IMR-90 (cell line): ENCODE results near the gene ZSCAN18. TPM values are rescaled to one million over a fixed set of nuclear protein-coding genes. Genes with fewer than 3 reads are reported as not detected.

Experiments used
- ATAC-seq: fragments of 200-7000 bp; cut with Tn5 transposase; 2 replicates; pipeline ENCODE4 v1.9.1; 2020; ENCODE audit warnings: low read depth, mild to moderate bottlenecking, moderate library complexity
- BruUV-seq: library from RNA; stranded (reverse); fragments of 400-500 nt; replicated peaks from 2 replicates; lab custom pipeline; 2021; lab: Mats Ljungman, UMichigan
- CTCF ChIA-PET: fragments of 300-600 bp; formaldehyde crosslinking; extraction: SDS; loops from one replicate; lab custom pipeline; 2021; ENCODE audit warnings: antibody characterized with exemption; lab: Yijun Ruan, JAX
- POLR2A ChIA-PET: fragments of 300-600 bp; sonication (Branson Sonifier 250); formaldehyde crosslinking; loops from one replicate; lab custom pipeline; 2022; ENCODE audit warnings: antibody characterized with exemption; ENCODE audit not compliant: unreplicated experiment; lab: Charles Lee
- DNase-seq: peaks from one replicate; pipeline ENCODE4 v3.0.0; 2013
- H2AFZ ChIP-seq: replicated peaks from 2 replicates; pipeline ENCODE3; 2013; ENCODE audit warnings: low read length, mild to moderate bottlenecking; ENCODE audit not compliant: poor library complexity
- H2AK5ac ChIP-seq: 2 replicates; pipeline ENCODE4 v1.6.1; 2013; ENCODE audit warnings: low read depth, low read length, inconsistent platforms
- H2AK9ac ChIP-seq: replicated peaks from 2 replicates; pipeline ENCODE3; 2013; ENCODE audit warnings: mild to moderate bottlenecking, low read depth, low read length, moderate library complexity; ENCODE audit not compliant: poor library complexity
- H2BK120ac ChIP-seq: 2 replicates; pipeline ENCODE4 v1.6.1; 2013; ENCODE audit warnings: low read depth, low read length, inconsistent platforms
- H2BK15ac ChIP-seq: 3 replicates; pipeline ENCODE4 v1.6.1; 2013; ENCODE audit warnings: low read depth, low read length, inconsistent platforms
- H2BK20ac ChIP-seq: 2 replicates; pipeline ENCODE4 v1.6.1; 2013; ENCODE audit warnings: low read depth, mild to moderate bottlenecking, inconsistent platforms, low read length, moderate library complexity
- H2BK5ac ChIP-seq: 2 replicates; pipeline ENCODE4 v1.6.1; 2013; ENCODE audit warnings: mild to moderate bottlenecking, low read depth, low read length, inconsistent platforms; ENCODE audit not compliant: poor library complexity, severe bottlenecking
- H3K14ac ChIP-seq: replicated peaks from 2 replicates; pipeline ENCODE4 v1.6.1; 2013; ENCODE audit warnings: low read depth, low read length, inconsistent platforms
- H3K18ac ChIP-seq: 2 replicates; pipeline ENCODE4 v1.6.1; 2013; ENCODE audit warnings: low read depth, low read length, control low read depth
- H3K23ac ChIP-seq: 2 replicates; pipeline ENCODE4 v1.6.1; 2013; ENCODE audit warnings: low read depth, low read length, inconsistent platforms
- H3K27ac ChIP-seq: 2 replicates; pipeline ENCODE4 v1.5.1; 2013; ENCODE audit warnings: mild to moderate bottlenecking, control low read depth, low read length; ENCODE audit not compliant: insufficient read depth
- H3K27me3 ChIP-seq: 2 replicates; pipeline ENCODE4 v1.6.1; 2013; ENCODE audit warnings: low read length; ENCODE audit not compliant: control insufficient read depth, insufficient read depth
- H3K36me3 ChIP-seq: 2 replicates; pipeline ENCODE4 v1.6.1; 2013; ENCODE audit warnings: low read length, mixed read lengths; ENCODE audit not compliant: control insufficient read depth, insufficient read depth
- H3K4ac ChIP-seq: 2 replicates; pipeline ENCODE4 v1.6.1; 2013; ENCODE audit warnings: low read depth, low read length, inconsistent platforms
- H3K4me1 ChIP-seq: 2 replicates; pipeline ENCODE4 v1.6.1; 2013; ENCODE audit warnings: low read length, mixed read lengths; ENCODE audit not compliant: control insufficient read depth, insufficient read depth
- H3K4me2 ChIP-seq: 2 replicates; pipeline ENCODE4 v1.6.1; 2013; ENCODE audit warnings: low read depth, mild to moderate bottlenecking, control low read depth, low read length, moderate library complexity
- H3K4me3 ChIP-seq: 2 replicates; pipeline ENCODE4 v1.5.1; 2013; ENCODE audit warnings: low read depth, mild to moderate bottlenecking, control low read depth, low read length, moderate library complexity; ENCODE audit not compliant: insufficient read depth
- H3K56ac ChIP-seq: 2 replicates; pipeline ENCODE4 v1.6.1; 2013; ENCODE audit warnings: low read length, inconsistent platforms; ENCODE audit not compliant: insufficient read depth; ENCODE audit errors: extremely low read depth
- H3K79me1 ChIP-seq, 2 experiments: 2 replicates each; pipeline ENCODE4 v1.6.1; 2013; ENCODE audit warnings: low read length in 2 of 2, inconsistent platforms in 1 of 2, low read depth in 1 of 2
- H3K9ac ChIP-seq: 2 replicates; pipeline ENCODE4 v1.6.1; 2013; ENCODE audit warnings: low read depth, low read length, control low read depth
- H3K9me1 ChIP-seq: 2 replicates; pipeline ENCODE4 v1.6.1; 2013; ENCODE audit warnings: low read length, inconsistent platforms; ENCODE audit not compliant: insufficient read depth
- H3K9me3 ChIP-seq: 2 replicates; pipeline ENCODE4 v1.6.1; 2013; ENCODE audit warnings: low read length; ENCODE audit not compliant: control insufficient read depth, insufficient read depth
- H4K20me1 ChIP-seq: 2 replicates; pipeline ENCODE4 v1.6.1; 2013; ENCODE audit warnings: low read length, inconsistent platforms; ENCODE audit not compliant: insufficient read depth
- H4K5ac ChIP-seq: 2 replicates; pipeline ENCODE4 v1.6.1; 2013; ENCODE audit warnings: mild to moderate bottlenecking, low read depth, low read length, control low read depth
- H4K8ac ChIP-seq, 2 experiments: 2 replicates each; pipeline ENCODE4 v1.6.1; 2013; ENCODE audit warnings: low read depth in 2 of 2, low read length in 2 of 2, control low read depth in 1 of 2, inconsistent platforms in 1 of 2
- H4K91ac ChIP-seq: 2 replicates; pipeline ENCODE4 v1.6.1; 2013; ENCODE audit warnings: low read depth, low read length, inconsistent platforms; ENCODE audit not compliant: insufficient read depth
- BHLHE40 ChIP-seq: fragments of 150-350 bp; IDR thresholded peaks from 2 replicates; pipeline ENCODE4 v1.6.1; 2016; ENCODE audit warnings: mild to moderate bottlenecking, low read depth, low read length
- CEBPB ChIP-seq: IDR thresholded peaks from 2 replicates; pipeline ENCODE4 v1.6.1; 2012; ENCODE audit warnings: low read depth, low read length, improper control_type of control experiment
- CHD1 ChIP-seq: IDR thresholded peaks from 2 replicates; pipeline ENCODE4 v1.6.1; 2012; ENCODE audit warnings: low read depth, low read length, improper control_type of control experiment
- CTCF ChIP-seq: conservative IDR thresholded peaks from 2 replicates; pipeline ENCODE4 v1.5.1; 2012; ENCODE audit warnings: mild to moderate bottlenecking, low read depth, low read length, improper control_type of control experiment
- FOS ChIP-seq: fragments of 150-350 bp; IDR thresholded peaks from 2 replicates; pipeline ENCODE4 v1.6.1; 2016; ENCODE audit warnings: low read depth, low read length
- MAFK ChIP-seq: IDR thresholded peaks from 2 replicates; pipeline ENCODE4 v1.6.1; 2012; ENCODE audit warnings: low read depth, low read length, improper control_type of control experiment
- MAZ ChIP-seq: IDR thresholded peaks from 2 replicates; pipeline ENCODE4 v1.6.1; 2012; ENCODE audit warnings: low read depth, mild to moderate bottlenecking, low read length, improper control_type of control experiment, moderate library complexity, borderline replicate concordance
- MXI1 ChIP-seq: IDR thresholded peaks from 2 replicates; pipeline ENCODE4 v1.6.1; 2012; ENCODE audit warnings: low read depth, mild to moderate bottlenecking, low read length, moderate library complexity, borderline replicate concordance
- NFE2L2 ChIP-seq: fragments of 150-350 bp; IDR thresholded peaks from 2 replicates; pipeline ENCODE4 v1.6.1; 2016; ENCODE audit warnings: low read depth, mild to moderate bottlenecking, low read length
- POLR2A ChIP-seq: IDR thresholded peaks from 2 replicates; pipeline ENCODE4 v1.6.1; 2012; ENCODE audit warnings: mild to moderate bottlenecking, low read depth, low read length
- RAD21 ChIP-seq: IDR thresholded peaks from 2 replicates; pipeline ENCODE4 v1.6.1; 2012; ENCODE audit warnings: low read length, improper control_type of control experiment
- SMC3 ChIP-seq: fragments of 150-350 bp; IDR thresholded peaks from 2 replicates; pipeline ENCODE4 v1.6.1; 2016; ENCODE audit warnings: low read depth, mild to moderate bottlenecking, antibody characterized with exemption, low read length, moderate library complexity
- USF2 ChIP-seq: fragments of 150-350 bp; IDR thresholded peaks from 2 replicates; pipeline ENCODE4 v1.6.1; 2017; ENCODE audit warnings: mild to moderate bottlenecking, antibody characterized with exemption, low read length, low read depth
- WGBS, 2 experiments: methylation state at CpG; one replicate each; pipeline versions ENCODE4 v1.1.5 to v1.1.7; 2013; ENCODE audit warnings: missing lambda C conversion rate in 2 of 2; ENCODE audit not compliant: insufficient read length in 1 of 2; ENCODE audit errors: extremely low coverage in 2 of 2; 5-methylcytosine and 5-hydroxymethylcytosine counted together
- dilution Hi-C: fragments of 300-500 bp; cut with HindIII; formaldehyde crosslinking; loops from one replicate; pipeline ENCODE4 v1.14.3; 2018; ENCODE audit warnings: low sequenced_read_pairs; ENCODE audit not compliant: unreplicated experiment
- in situ Hi-C: fragments of 300-500 bp; cut with MboI; formaldehyde crosslinking; loops from 3 replicates; pipeline ENCODE4 v1.14.3; 2019; ENCODE audit warnings: low sequenced_read_pairs, inconsistent platforms, mixed read lengths
- intact Hi-C: fragments of 100-400 bp; cut with micrococcal nuclease; formaldehyde crosslinking; loops from 2 replicates; pipeline ENCODE4 v1.10.0; 2022
- polyA plus RNA-seq, 3 experiments: library from polyadenylated mRNA; depleted of rRNA; stranded (reverse); fragments of >200 nt; gene quantifications; 2 replicates each; pipeline ENCODE4 v1.2.3, GENCODE V29; 2012; ENCODE audit warnings: low replicate concordance in 1 of 3
- total RNA-seq: library from RNA; depleted of rRNA; stranded (reverse); fragments of >200 nt; gene quantifications from 2 replicates; pipeline ENCODE4 v1.2.3, GENCODE V29; 2012

ZSCAN18 gene
- total and polyA plus RNA-seq, 2 of the 4 experiments (the other 2 are of a cell fraction): 3.0 to 8.2 TPM

GRCh38 chr19:58059671-58060078 lies 38.4 kb downstream of the ZSCAN18 start:
- Histone ChIP-seq H4K20me1 (no peaks in the 10 kb centered on the region), H2BK20ac (no peak overlapping the region), H3K9me3 (peaks cover 51% of the 10 kb centered on the region), H3K4ac (no peak overlapping the region; the same call in 1 of the 2 replicates), H3K4me3 (peak overlapping the region; percentile 52), H3K27me3 (no peaks in the 10 kb centered on the region), H3K56ac (no peak overlapping the region), H3K79me1 (no peaks in the 10 kb centered on the region), H3K23ac (no peak overlapping the region), H2BK120ac (no peak overlapping the region), H2BK15ac (no peak overlapping the region), H3K14ac (no peak overlapping the region), H4K8ac (peak overlapping the region; percentile 50 to 84; a peak in 3 of 4 replicates), H3K18ac (no peak overlapping the region), H3K4me2 (peak overlapping the region; percentile 72), H2AK9ac (peak overlapping the region; percentile 45), H3K4me1 (0 out of 2 replicates have a peak, but pooled peaks cover 2% of the 10 kb centered on the region), H3K27ac (0 out of 2 replicates have a peak overlapping the region, but pooled peaks have one; percentile 13), H2BK5ac (no peak overlapping the region), H3K9ac (no peak overlapping the region; the same call in 1 of the 2 replicates), H2AFZ (peak overlapping the region; percentile 93), H4K91ac (no peak overlapping the region), H4K5ac (peak overlapping the region; percentile 85), H3K36me3 (no peaks in the 10 kb centered on the region), H2AK5ac (no peak overlapping the region), H3K9me1 (no peaks in the 10 kb centered on the region)
- POLR2A ChIA-PET: no interaction called here
- no TSS peak for BruUV-seq
- no peak for DNase-seq
- CTCF ChIA-PET: no interaction called here
- intact Hi-C loops: no loop called here
- WGBS, 2 experiments: 32% methylated on average over 15 of the region's 28 CpGs; no CpG with 5 or more reads in 1 of the 2 experiments
- dilution Hi-C loops: no loop called here
- no peak for ATAC-seq
- TF ChIP-seq CTCF: no peak
- TF ChIP-seq FOS: no peak
- no peak for TF ChIP-seq MAZ
- TF ChIP-seq USF2: no peak
- no peak for TF ChIP-seq RAD21
- no peak for TF ChIP-seq CEBPB
- no peak for TF ChIP-seq BHLHE40
- no peak for TF ChIP-seq CHD1
- no peak for TF ChIP-seq MXI1
- TF ChIP-seq SMC3: no peak
- TF ChIP-seq MAFK: no peak
- no peak for TF ChIP-seq POLR2A
- no peak for TF ChIP-seq NFE2L2
- in situ Hi-C loops: no loop called here
